ENCODE results near the gene ETS1. TPM values are rescaled to one million over a fixed set of nuclear protein-coding genes. Genes with fewer than 3 reads are reported as not detected.
A peak's percentile ranks its signal among the peaks of the same experiment; 100 is the strongest.

The ETS1 gene
- total and polyA plus RNA-seq, 8 donors, result 70.2 to 139 (median 128) TPM

- Histone ChIP-seq H3K4me1 (peaks cover 20 to 65% of the 10 kb centered on the region in 2 donors), H3K27ac (peak overlapping the region in 1 of 2 donors; percentile 62), H3K27me3 (no peaks in the 10 kb centered on the region), H3K36me3 (peaks cover 0 to 59% of the 10 kb centered on the region in 2 donors), H3K9me3 (no peaks in the 10 kb centered on the region), H3K4me3 (no peak overlapping the region)
- TF ChIP-seq CTCF (IDR thresholded peaks at IDR 0.05), result no peak
- no peak for DNase-seq
- intact Hi-C loops (cut with DNase I), result no loop called here
- no peak for ATAC-seq
These were observed 123.4 kb downstream of the ETS1 start for GRCh38 chr11:128463979-128464378.

- TF ChIP-seq CTCF (IDR thresholded peaks at IDR 0.05), result no peak
- peak; percentile 57 for ATAC-seq
- intact Hi-C loops (cut with DNase I), result no loop called here
- DNase-seq, result no peak
- peaks cover 0 to 58% of the 10 kb centered on the region in 2 donors for H3K36me3 ChIP-seq
- H3K9me3 ChIP-seq, result no peaks in the 10 kb centered on the region
- no peaks in the 10 kb centered on the region for H3K27me3 ChIP-seq
- no peak overlapping the region for H3K4me3 ChIP-seq
- peak overlapping the region; percentile 13 to 62 for H3K27ac ChIP-seq
- peaks cover 14 to 59% of the 10 kb centered on the region in 2 donors for H3K4me1 ChIP-seq
These were observed 124.0 kb downstream of the ETS1 start for GRCh38 chr11:128463371-128463829.

GRCh38 chr11:128462922-128463321 is 124.4 kb downstream of the ETS1 start:
- ATAC-seq (no peak), DNase-seq (no peak)
- Histone ChIP-seq H3K4me1 (peaks cover 11 to 57% of the 10 kb centered on the region in 2 donors), H3K27me3 (no peaks in the 10 kb centered on the region), H3K36me3 (peaks cover 0 to 63% of the 10 kb centered on the region in 2 donors), H3K4me3 (no peak overlapping the region), H3K27ac (peak overlapping the region; percentile 13 to 62), H3K9me3 (no peaks in the 10 kb centered on the region)
- no peak for TF ChIP-seq CTCF (IDR thresholded peaks at IDR 0.05)
- intact Hi-C loops (cut with DNase I), result no loop called here

- no peak for DNase-seq
- no peak for ATAC-seq
- Histone ChIP-seq H3K27me3 (no peaks in the 10 kb centered on the region), H3K4me1 (peaks cover 4 to 51% of the 10 kb centered on the region in 2 donors), H3K27ac (peak overlapping the region in 1 of 2 donors; percentile 62), H3K36me3 (peaks cover 0 to 70% of the 10 kb centered on the region in 2 donors), H3K9me3 (no peaks in the 10 kb centered on the region), H3K4me3 (no peak overlapping the region)
- no peak for TF ChIP-seq CTCF (IDR thresholded peaks at IDR 0.05)
- intact Hi-C loops (cut with DNase I), result no loop called here
These were observed 125.2 kb downstream of the ETS1 start for GRCh38 chr11:128462189-128462588.

- ATAC-seq, result no peak
- intact Hi-C loops (cut with DNase I), result no loop called here
- TF ChIP-seq CTCF (IDR thresholded peaks at IDR 0.05), result no peak
- Histone ChIP-seq H3K36me3 (peaks cover 0 to 64% of the 10 kb centered on the region in 2 donors), H3K4me3 (no peak overlapping the region), H3K27ac (peak overlapping the region in 1 of 2 donors; percentile 41), H3K27me3 (no peaks in the 10 kb centered on the region), H3K4me1 (peaks cover 0 to 20% of the 10 kb centered on the region in 2 donors), H3K9me3 (no peaks in the 10 kb centered on the region)
- no peak for DNase-seq
These were observed 129.0 kb downstream of the ETS1 start for GRCh38 chr11:128458321-128458720.
